Inflammatory macrophage (primary cell): ENCODE measurements around the gene UPK1A.

Experiments used
- DNase-seq, 2 donors: peaks; one replicate each; pipeline ENCODE4 v3.0.0-alpha.2; 2020 to 2022

Gene UPK1A

GRCh38 chr19:35693422-35693821 lies 27.1 kb downstream of the UPK1A start:
- DNase-seq = no peak

- peak; percentile 83 to 87 for DNase-seq
Observed at GRCh38 chr19:35693835-35694599, 27.7 kb downstream of the UPK1A start.

GRCh38 chr19:35695895-35696422 lies 29.6 kb downstream of the UPK1A start:
- no peak for DNase-seq

GRCh38 chr19:35696835-35697234 lies 30.5 kb downstream of the UPK1A start:
- no peak for DNase-seq

GRCh38 chr19:35702223-35703012 lies 36.1 kb downstream of the UPK1A start:
- peak; percentile 96 to 98 for DNase-seq

- DNase-seq = no peak
Observed at GRCh38 chr19:35703343-35703742, 37.0 kb downstream of the UPK1A start.

- DNase-seq = peak; percentile 10 to 36
Observed at GRCh38 chr19:35704218-35704617, 37.9 kb downstream of the UPK1A start, which contains the start of gene ZBTB32. Gene ZBTB32 (plus strand): TSS chr19:35704558. CDS start chr19:35714627, 10,069 bp downstream.

- DNase-seq = no peak
Observed at GRCh38 chr19:35708391-35708790, 42.1 kb downstream of the UPK1A start.

- no peak for DNase-seq
Observed at GRCh38 chr19:35710784-35711723, 44.7 kb downstream of the UPK1A start.

- DNase-seq = no peak
Observed at GRCh38 chr19:35712567-35713505, 46.5 kb downstream of the UPK1A start.

- DNase-seq = no peak
Observed at GRCh38 chr19:35713506-35713850, 47.2 kb downstream of the UPK1A start.

GRCh38 chr19:35713904-35714495 lies 47.7 kb downstream of the UPK1A start:
- no peak for DNase-seq

GRCh38 chr19:35714601-35715354 lies 48.5 kb downstream of the UPK1A start:
- no peak for DNase-seq

- DNase-seq = no peak
Observed at GRCh38 chr19:35715355-35715809, 49.1 kb downstream of the UPK1A start.

GRCh38 chr19:35715981-35716800 lies 49.9 kb downstream of the UPK1A start:
- no peak for DNase-seq

- peak; percentile 92 to 96 for DNase-seq
Observed at GRCh38 chr19:35716801-35717664, 50.7 kb downstream of the UPK1A start.

- DNase-seq = no peak
Observed at GRCh38 chr19:35717665-35718344, 51.5 kb downstream of the UPK1A start, which contains the start of gene KMT2B. Gene KMT2B (plus strand): TSS chr19:35718003. CDS start chr19:35718019, 16 bp downstream.
